GM18867 (cell line): Measurements from ENCODE around the gene ZNF619.

Experiments
- ATAC-seq: cut with Tn5 transposase; IDR thresholded peaks from one replicate; pipeline ENCODE4 v1.9.1; 2021; ENCODE audit warnings: mild to moderate bottlenecking, moderate library complexity; ENCODE audit not compliant: unreplicated experiment

ZNF619 gene

GRCh38 chr3:40464339-40465110, 12.4 kb upstream of the ZNF619 start:
- ATAC-seq: no peak

- no peak for ATAC-seq
Measured at GRCh38 chr3:40465111-40465407, 11.9 kb upstream of the ZNF619 start.

- ATAC-seq: no peak
Measured at GRCh38 chr3:40465456-40465855, 11.5 kb upstream of the ZNF619 start.

- ATAC-seq: no peak
Measured at GRCh38 chr3:40468018-40468417, 8.9 kb upstream of the ZNF619 start.

GRCh38 chr3:40470701-40471100, 6.2 kb upstream of the ZNF619 start:
- ATAC-seq: no peak

GRCh38 chr3:40477666-40478065, 744 bp downstream of the ZNF619 start:
- no peak for ATAC-seq

GRCh38 chr3:40487172-40487571, 10.2 kb downstream of the ZNF619 start:
- ATAC-seq: no peak

GRCh38 chr3:40490916-40491315, 14.0 kb downstream of the ZNF619 start:
- ATAC-seq: no peak

GRCh38 chr3:40494698-40495097, 17.8 kb downstream of the ZNF619 start:
- no peak for ATAC-seq

GRCh38 chr3:40497288-40497687, 20.4 kb downstream of the ZNF619 start:
- ATAC-seq: no peak

- ATAC-seq: no peak
Measured at GRCh38 chr3:40499952-40500351, 23.0 kb downstream of the ZNF619 start.

GRCh38 chr3:40502034-40502433, 25.1 kb downstream of the ZNF619 start:
- no peak for ATAC-seq

GRCh38 chr3:40504636-40505430, 27.9 kb downstream of the ZNF619 start:
- ATAC-seq: no peak

GRCh38 chr3:40505599-40506462, 28.9 kb downstream of the ZNF619 start, which contains the start of gene ZNF620:
ZNF620 (plus strand) TSS chr3:40506039; CDS start chr3:40506353, 314 bp downstream.
- ATAC-seq: peak; percentile 82

GRCh38 chr3:40511031-40511718, 34.3 kb downstream of the ZNF619 start:
- ATAC-seq: no peak

- no peak for ATAC-seq
Measured at GRCh38 chr3:40516201-40516600, 39.3 kb downstream of the ZNF619 start.

- ATAC-seq: no peak
Measured at GRCh38 chr3:40518067-40518466, 41.1 kb downstream of the ZNF619 start.

GRCh38 chr3:40518848-40519247, 41.9 kb downstream of the ZNF619 start:
- ATAC-seq: no peak

GRCh38 chr3:40521254-40521653, 44.3 kb downstream of the ZNF619 start:
- ATAC-seq: no peak

- no peak for ATAC-seq
Measured at GRCh38 chr3:40523781-40524180, 46.9 kb downstream of the ZNF619 start.

- ATAC-seq: peak; percentile 23
Measured at GRCh38 chr3:40524222-40524567, 47.3 kb downstream of the ZNF619 start.
